Naive thymus-derived CD4-positive, alpha-beta T cell (primary cell): ENCODE results near the gene CACNB1. TPM values are rescaled to one million over a fixed set of nuclear protein-coding genes. Genes with fewer than 3 reads are reported as not detected.

Source experiments
- ATAC-seq: fragments of 150-1000 bp; cut with Tn5 transposase; 2 replicates; pipeline ENCODE4 v1.10.0; 2021; ENCODE audit warnings: mild to moderate bottlenecking, moderate library complexity
- CTCF ChIA-PET: fragments of 350-600 bp; sonication (Branson Sonifier 250); formaldehyde crosslinking; loops from one replicate; lab custom pipeline; 2021; ENCODE audit warnings: antibody characterized with exemption; lab: Charles Lee
- POLR2A ChIA-PET: fragments of 350-600 bp; sonication (Branson Sonifier 250); formaldehyde crosslinking; loops from one replicate; lab custom pipeline; 2021; ENCODE audit warnings: antibody characterized with exemption, inconsistent platforms; lab: Charles Lee
- DNase-seq, 9 donors: peaks; one replicate each; pipeline versions ENCODE4 v3.0.0 to v3.0.0-alpha.2; 2020 to 2022; ENCODE audit warnings: mixed read lengths in 1 of 9
- H3K27ac ChIP-seq: one replicate; pipeline ENCODE4 v1.7.0; 2013; ENCODE audit warnings: mild to moderate bottlenecking, low read depth, low read length, moderate library complexity
- H3K27me3 ChIP-seq, 2 donors: one replicate each; pipeline ENCODE4 v1.7.0; 2013; ENCODE audit warnings: low read length in 2 of 2, mild to moderate bottlenecking in 2 of 2, moderate library complexity in 2 of 2; ENCODE audit not compliant: control insufficient read depth in 2 of 2, insufficient read depth in 2 of 2
- H3K36me3 ChIP-seq, 3 experiments: 1 replicate in 2 of 3; 2 replicates in 1 of 3; pipeline ENCODE4 v1.7.0; 2013; ENCODE audit warnings: low read length in 3 of 3, mild to moderate bottlenecking in 3 of 3, moderate library complexity in 1 of 3; ENCODE audit not compliant: insufficient read depth in 3 of 3, control insufficient read depth in 2 of 3
- H3K4me1 ChIP-seq, 2 donors: one replicate each; pipeline ENCODE4 v1.7.0; 2013; ENCODE audit warnings: low read length in 2 of 2, mild to moderate bottlenecking in 2 of 2, moderate library complexity in 1 of 2; ENCODE audit not compliant: control insufficient read depth in 2 of 2, insufficient read depth in 2 of 2
- H3K4me3 ChIP-seq: 2 replicates; pipeline ENCODE4 v1.7.0; 2013; ENCODE audit warnings: mild to moderate bottlenecking, low read length
- H3K9me3 ChIP-seq, 3 experiments: 1 replicate in 2 of 3; 2 replicates in 1 of 3; pipeline ENCODE4 v1.7.0; 2013; ENCODE audit warnings: low read length in 3 of 3; ENCODE audit not compliant: control insufficient read depth in 2 of 3
- H3K27ac Mint-ChIP-seq, 9 donors: one replicate each; pipeline ENCODE4 v1.8.0; 2020 to 2022; ENCODE audit warnings: mixed read lengths in 9 of 9, mild to moderate bottlenecking in 8 of 9, moderate library complexity in 5 of 9, inconsistent platforms in 2 of 9
- H3K27me3 Mint-ChIP-seq, 5 donors: one replicate each; pipeline ENCODE4 v1.8.0; 2021 to 2022; ENCODE audit warnings: mixed read lengths in 5 of 5, mild to moderate bottlenecking in 1 of 5
- H3K36me3 Mint-ChIP-seq, 5 donors: one replicate each; pipeline ENCODE4 v1.8.0; 2020 to 2022; ENCODE audit warnings: mixed read lengths in 5 of 5, mild to moderate bottlenecking in 3 of 5, inconsistent platforms in 1 of 5
- H3K4me1 Mint-ChIP-seq, 7 donors: one replicate each; pipeline ENCODE4 v1.8.0; 2020 to 2022; ENCODE audit warnings: mixed read lengths in 7 of 7, mild to moderate bottlenecking in 3 of 7, inconsistent platforms in 1 of 7
- H3K4me3 Mint-ChIP-seq, 10 donors: one replicate each; pipeline ENCODE4 v1.8.0; 2020 to 2022; ENCODE audit warnings: mild to moderate bottlenecking in 10 of 10, mixed read lengths in 10 of 10, moderate library complexity in 6 of 10, inconsistent platforms in 2 of 10
- H3K9me3 Mint-ChIP-seq, 11 donors: one replicate each; pipeline ENCODE4 v1.8.0; 2020 to 2022; ENCODE audit warnings: mixed read lengths in 11 of 11, mild to moderate bottlenecking in 4 of 11, inconsistent platforms in 1 of 11, moderate library complexity in 1 of 11
- intact Hi-C, 2 donors: fragments of 100-400 bp; cut with micrococcal nuclease; formaldehyde crosslinking; loops; one replicate each; pipeline ENCODE4 v1.15.1; 2023
- polyA plus RNA-seq, 2 donors: library from polyadenylated mRNA; unstranded; fragments of 300-500 nt; fragmentation: Illumina TruSeq; gene quantifications; one replicate each; pipeline ENCODE4 v1.2.3, GENCODE V29; 2021
- total RNA-seq, 6 experiments: library from RNA in 5 of 6; stranded (reverse) in 5 of 6; gene quantifications; 1 replicate in 5 of 6; 2 replicates in 1 of 6; pipeline ENCODE4 v1.2.3 and lab custom pipeline; 2021 to 2026

Gene CACNB1
- total and polyA plus RNA-seq, 7 experiments from 2014 or later = 0.39 to 22.0 (median 11.9) TPM

DNA sequence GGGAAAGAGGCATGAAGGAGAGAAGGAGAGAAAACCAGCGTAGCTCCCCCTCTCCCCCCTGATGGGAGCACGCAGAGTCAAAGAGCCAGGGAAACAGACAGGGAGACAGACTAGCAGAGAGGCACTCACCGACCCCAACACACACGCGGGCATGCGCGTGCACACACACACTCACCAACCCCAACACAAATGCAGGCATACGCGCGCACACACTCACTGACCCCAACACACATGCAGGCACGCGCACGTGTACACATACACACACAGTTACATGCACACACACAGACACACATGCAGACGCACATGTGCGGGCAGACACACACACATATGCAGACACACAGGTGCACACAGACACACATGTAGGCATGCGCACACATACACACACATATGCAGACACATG is 4.6 kb downstream of the CACNB1 start:
- CTCF ChIA-PET = interaction anchor here (1.4 kb wide), 1 partner anchor 28 kb away, joined by 3 read pairs; no protein-coding TSS in a partner anchor
- Mint-ChIP-seq H3K9me3 (no peaks in the 10 kb centered on the region), H3K27ac (peak overlapping the region in 1 of 9 donors; percentile 45), H3K27me3 (no peaks in the 10 kb centered on the region), H3K4me1 (peaks cover 16 to 32% (median 24%) of the 10 kb centered on the region in 7 donors), H3K36me3 (peaks cover 0 to 9% (median 4%) of the 10 kb centered on the region in 5 donors), H3K4me3 (no peak overlapping the region)
- H3K9me3 ChIP-seq = no peaks in the 10 kb centered on the region
- no peaks in the 10 kb centered on the region for H3K27me3 ChIP-seq
- ATAC-seq (no peak), DNase-seq (no peak)
- intact Hi-C loops = no loop called here
- no peak overlapping the region for H3K27ac ChIP-seq
- POLR2A ChIA-PET = no interaction called here
- H3K4me3 ChIP-seq = no peak overlapping the region
- peaks cover 10 to 17% of the 10 kb centered on the region in 2 donors for H3K4me1 ChIP-seq
- H3K36me3 ChIP-seq = peaks cover 0 to 10% (median 0%) of the 10 kb centered on the region in 3 experiments

DNA sequence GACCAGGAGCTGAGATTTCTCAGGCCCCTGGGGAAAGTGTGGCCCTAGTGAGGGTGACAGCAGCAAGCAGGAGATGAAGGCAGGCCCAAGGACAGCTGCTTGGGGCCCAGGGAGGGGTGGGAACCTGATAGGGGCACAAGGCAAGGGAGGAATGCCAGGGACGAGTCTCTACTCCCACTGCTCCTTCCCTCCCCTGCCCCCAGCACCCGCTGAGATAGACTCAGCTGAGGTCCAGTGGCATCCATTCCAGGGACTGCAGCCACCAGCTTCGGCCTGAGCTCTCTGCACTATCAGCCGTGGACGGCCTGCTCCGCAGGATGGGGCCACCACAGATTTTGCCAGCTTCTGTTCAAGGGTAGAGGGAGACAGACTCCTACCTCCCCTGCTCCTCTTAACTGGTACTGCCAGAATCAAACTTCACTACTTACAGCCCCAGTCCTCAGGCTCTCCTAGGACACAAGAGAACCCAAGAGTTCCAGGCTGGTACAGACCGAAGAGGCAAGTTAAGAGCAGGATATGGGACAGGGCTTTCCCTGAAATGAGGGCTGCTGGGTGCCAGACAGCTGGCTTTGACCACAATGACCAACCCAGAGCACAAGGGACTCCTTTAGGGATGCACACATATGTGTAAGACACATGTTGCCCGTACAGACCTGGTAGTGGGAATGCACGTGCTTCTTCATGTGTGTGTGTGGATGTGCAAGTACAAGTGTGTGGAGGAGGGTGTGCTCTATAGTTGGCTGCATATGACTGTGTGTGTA is 5.5 kb downstream of the CACNB1 start:
- H3K36me3 ChIP-seq = peaks cover 0 to 16% (median 0%) of the 10 kb centered on the region in 3 experiments
- POLR2A ChIA-PET = no interaction called here

DNA sequence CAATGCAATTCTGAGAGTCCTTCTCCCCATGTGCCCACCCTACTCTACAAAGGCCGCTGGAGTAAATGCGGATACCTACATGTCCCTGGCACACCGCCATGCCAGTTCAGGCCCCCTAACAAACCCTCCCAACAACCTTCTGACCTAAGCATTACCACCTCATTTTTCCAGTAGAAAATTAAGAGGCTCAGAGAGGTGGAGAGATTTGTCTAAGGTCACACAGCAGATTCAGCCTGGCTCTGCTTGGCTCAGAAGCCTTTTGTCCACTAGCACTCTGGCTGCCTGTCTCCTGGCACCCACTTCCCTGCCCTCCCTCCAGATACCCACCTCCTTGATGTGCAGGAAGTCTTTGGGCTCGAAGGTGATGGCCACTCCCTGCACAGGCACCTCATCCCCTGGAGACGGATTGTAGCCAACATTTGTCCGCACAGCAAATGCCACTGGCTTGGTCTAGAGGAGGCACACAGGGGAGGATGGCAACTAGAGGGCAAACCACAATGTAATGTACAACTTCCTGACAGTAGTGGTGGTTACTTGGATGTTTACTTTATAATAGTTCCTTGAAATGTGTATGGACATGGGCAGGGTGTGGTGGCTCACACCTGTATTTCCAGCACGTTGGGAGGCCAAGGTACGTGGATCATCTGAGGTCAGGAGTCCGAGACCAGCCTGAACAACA is 10.2 kb downstream of the CACNB1 start:
- Histone ChIP-seq H3K27me3 (no peaks in the 10 kb centered on the region), H3K27ac (no peak overlapping the region), H3K4me3 (no peak overlapping the region), H3K4me1 (no peaks in the 10 kb centered on the region), H3K9me3 (no peaks in the 10 kb centered on the region), H3K36me3 (peaks cover 0 to 49% (median 0%) of the 10 kb centered on the region in 3 experiments)
- Mint-ChIP-seq H3K27ac (no peak overlapping the region), H3K9me3 (no peaks in the 10 kb centered on the region), H3K36me3 (peaks cover 6 to 19% (median 11%) of the 10 kb centered on the region in 5 donors), H3K27me3 (no peaks in the 10 kb centered on the region), H3K4me3 (no peak overlapping the region), H3K4me1 (peaks cover 0 to 6% (median 0%) of the 10 kb centered on the region in 7 donors)
- intact Hi-C loops = no loop called here
- DNase-seq (no peak), ATAC-seq (no peak)
- CTCF ChIA-PET = no interaction called here
- POLR2A ChIA-PET = no interaction called here

More for the DNA sequence above, 5.5 kb downstream of the CACNB1 start:
- intact Hi-C loops = no loop called here
- H3K27ac ChIP-seq = no peak overlapping the region
- no peaks in the 10 kb centered on the region for H3K9me3 ChIP-seq
- Mint-ChIP-seq H3K4me1 (peaks cover 16 to 30% (median 24%) of the 10 kb centered on the region in 7 donors), H3K9me3 (no peaks in the 10 kb centered on the region), H3K27me3 (no peaks in the 10 kb centered on the region), H3K36me3 (peaks cover 0 to 9% (median 4%) of the 10 kb centered on the region in 5 donors), H3K4me3 (no peak overlapping the region), H3K27ac (peak overlapping the region in 2 of 9 donors; percentile 16 to 35)
- peaks cover 9 to 16% of the 10 kb centered on the region in 2 donors for H3K4me1 ChIP-seq
- no peak overlapping the region for H3K4me3 ChIP-seq
- ATAC-seq (no peak), DNase-seq (no peak)
- CTCF ChIA-PET = interaction anchor here (0.7 kb wide), 1 partner anchor 15 kb away, joined by 3 read pairs; no protein-coding TSS in a partner anchor
- H3K27me3 ChIP-seq = no peaks in the 10 kb centered on the region

DNA sequence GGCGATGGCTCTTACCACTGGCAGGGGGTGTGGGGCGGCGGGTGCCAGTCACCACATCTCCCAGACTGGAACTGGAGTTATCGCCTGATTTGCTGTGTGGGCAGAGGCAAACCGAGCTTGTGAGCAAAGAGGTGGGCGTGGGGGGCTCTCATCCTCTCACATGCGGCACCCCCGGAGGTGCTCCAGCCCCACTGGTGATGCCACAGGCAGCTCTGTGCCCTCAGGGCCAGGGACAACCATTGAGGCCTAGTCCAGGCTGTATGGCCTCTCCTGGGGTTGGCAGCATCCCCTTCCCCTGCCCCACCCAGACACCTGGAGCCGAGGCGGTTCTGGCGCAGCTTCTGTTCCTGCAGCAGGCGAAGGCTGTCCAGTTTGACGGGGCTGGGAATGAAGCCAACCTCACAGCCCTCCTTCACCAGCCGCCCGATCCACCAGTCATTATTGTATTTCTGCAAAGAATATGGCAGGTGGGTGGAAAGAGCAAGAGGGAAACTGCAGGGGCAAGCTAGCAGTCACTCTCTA is 10.9 kb downstream of the CACNB1 start:
- no peaks in the 10 kb centered on the region for H3K9me3 ChIP-seq
- Mint-ChIP-seq H3K27ac (no peak overlapping the region), H3K4me1 (peaks cover 0 to 4% (median 0%) of the 10 kb centered on the region in 7 donors), H3K9me3 (no peaks in the 10 kb centered on the region), H3K4me3 (no peak overlapping the region), H3K27me3 (no peaks in the 10 kb centered on the region), H3K36me3 (peaks cover 5 to 18% (median 11%) of the 10 kb centered on the region in 5 donors)
- no peak for ATAC-seq
- no peak for DNase-seq
- H3K36me3 ChIP-seq = peaks cover 0 to 42% (median 0%) of the 10 kb centered on the region in 3 experiments
- intact Hi-C loops = no loop called here
- H3K4me3 ChIP-seq = no peak overlapping the region
- no peak overlapping the region for H3K27ac ChIP-seq
- ChIA-PET CTCF (no interaction called here), POLR2A (no interaction called here)
- no peaks in the 10 kb centered on the region for H3K4me1 ChIP-seq
- H3K27me3 ChIP-seq = no peaks in the 10 kb centered on the region

DNA sequence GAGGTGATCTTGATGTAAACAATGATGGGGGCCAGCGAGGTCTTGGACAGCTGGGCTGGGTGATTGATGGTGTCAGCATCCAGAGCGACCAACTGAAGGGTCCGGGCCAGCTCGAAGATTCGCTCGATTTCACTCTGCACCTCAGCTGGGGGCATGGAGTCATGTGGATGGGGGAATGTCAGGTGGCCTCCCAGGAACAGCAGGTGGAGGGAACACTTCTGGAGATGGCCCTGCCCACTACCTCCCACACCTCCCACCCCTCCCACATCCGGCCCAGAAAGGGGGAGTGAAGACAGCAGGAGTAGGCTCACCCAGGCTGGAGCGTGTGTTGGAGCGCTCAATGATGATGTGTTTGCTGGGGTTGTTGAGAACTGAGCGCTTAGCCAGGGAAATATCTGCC is 13.7 kb downstream of the CACNB1 start:
- Histone ChIP-seq H3K9me3 (no peaks in the 10 kb centered on the region), H3K4me1 (no peaks in the 10 kb centered on the region), H3K27ac (no peak overlapping the region), H3K27me3 (no peaks in the 10 kb centered on the region), H3K4me3 (no peak overlapping the region), H3K36me3 (peaks cover 0 to 39% (median 0%) of the 10 kb centered on the region in 3 experiments)
- Mint-ChIP-seq H3K27ac (no peak overlapping the region), H3K9me3 (no peaks in the 10 kb centered on the region), H3K4me1 (peaks cover 0 to 4% (median 0%) of the 10 kb centered on the region in 7 donors), H3K4me3 (no peak overlapping the region), H3K27me3 (no peaks in the 10 kb centered on the region), H3K36me3 (peaks cover 5 to 18% (median 11%) of the 10 kb centered on the region in 5 donors)
- ChIA-PET POLR2A (interaction anchor here (1.0 kb wide), 2 partner anchors 12 to 16 kb away, joined by 3 read pairs; partner anchors contain the start of gene RPL19), CTCF (interaction anchor here (0.7 to 1.6 kb wide), 2 partner anchors 10 to 49 kb away, joined by 3 to 10 read pairs; no protein-coding TSS in a partner anchor)
- ATAC-seq = no peak
- no peak for DNase-seq
- intact Hi-C loops = no loop called here

DNA sequence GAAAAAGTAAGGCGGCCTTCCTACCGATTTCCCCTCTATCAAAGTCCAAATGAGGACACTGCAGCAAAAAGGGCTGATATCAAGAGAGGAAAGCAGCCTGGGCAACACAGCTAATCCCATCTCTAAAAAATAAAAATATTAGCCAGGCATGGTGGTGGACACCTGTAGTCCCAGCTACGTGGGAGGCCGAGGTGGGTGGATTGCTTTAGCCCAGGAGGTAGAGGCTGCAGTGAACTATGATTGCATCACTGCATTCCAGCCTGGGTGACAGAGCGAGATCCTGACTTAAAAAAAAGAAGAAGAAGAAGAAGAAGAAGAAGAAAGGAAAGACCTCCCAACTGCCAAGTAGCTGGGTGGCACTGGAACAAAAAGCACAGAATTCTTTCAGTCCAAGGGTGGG is 14.4 kb downstream of the CACNB1 start:
- H3K36me3 ChIP-seq = peaks cover 0 to 39% (median 0%) of the 10 kb centered on the region in 3 experiments
- no peaks in the 10 kb centered on the region for H3K4me1 ChIP-seq
- no peaks in the 10 kb centered on the region for H3K9me3 ChIP-seq
- Mint-ChIP-seq H3K4me1 (peaks cover 0 to 4% (median 0%) of the 10 kb centered on the region in 7 donors), H3K4me3 (no peak overlapping the region), H3K9me3 (no peaks in the 10 kb centered on the region), H3K27ac (no peak overlapping the region), H3K36me3 (peaks cover 5 to 18% (median 11%) of the 10 kb centered on the region in 5 donors), H3K27me3 (no peaks in the 10 kb centered on the region)
- ChIA-PET POLR2A (interaction anchor here (1.0 kb wide), 2 partner anchors 13 to 17 kb away, joined by 3 read pairs; partner anchors contain the start of gene RPL19), CTCF (interaction anchor here (0.7 to 1.6 kb wide), 2 partner anchors 9 to 50 kb away, joined by 3 to 10 read pairs; no protein-coding TSS in a partner anchor)
- H3K27me3 ChIP-seq = no peaks in the 10 kb centered on the region
- intact Hi-C loops = no loop called here
- H3K27ac ChIP-seq = no peak overlapping the region
- no peak for ATAC-seq
- DNase-seq = no peak
- H3K4me3 ChIP-seq = no peak overlapping the region
